Astrocyte (in vitro differentiated cells and primary cell): ENCODE results near the gene NAP1L4. TPM values are rescaled to one million over a fixed set of nuclear protein-coding genes. Genes with fewer than 3 reads are reported as not detected.

Experiments used
- DNase-seq: peaks from one replicate; pipeline ENCODE4 v3.0.0-alpha.2; 2010; ENCODE audit warnings: low read depth
- FAIRE-seq: peaks from 2 replicates; lab custom pipeline; 2011; peaks lifted over from hg19 to GRCh38; lab: Jason Lieb, UNC
- H2AFZ ChIP-seq: 2 replicates; pipeline ENCODE4 v1.6.0; 2012; ENCODE audit warnings: low read depth, low read length, inconsistent platforms
- H3K27ac ChIP-seq: 2 replicates; pipeline ENCODE4 v1.5.1; 2011; ENCODE audit warnings: low read depth, low read length, inconsistent platforms
- H3K27me3 ChIP-seq: 2 replicates; pipeline ENCODE4 v1.6.0; 2011; ENCODE audit warnings: low read length, inconsistent platforms; ENCODE audit not compliant: insufficient read depth
- H3K36me3 ChIP-seq: 2 replicates; pipeline ENCODE4 v1.5.1; 2011; ENCODE audit warnings: low read length, inconsistent platforms; ENCODE audit not compliant: insufficient read depth
- H3K4me1 ChIP-seq: 2 replicates; pipeline ENCODE4 v1.5.1; 2011; ENCODE audit warnings: low read length, inconsistent platforms; ENCODE audit not compliant: insufficient read depth
- H3K4me2 ChIP-seq: 2 replicates; pipeline ENCODE4 v1.6.0; 2012; ENCODE audit warnings: low read length, inconsistent platforms
- H3K4me3 ChIP-seq: 2 replicates; pipeline ENCODE4 v1.5.1; 2011; ENCODE audit warnings: low read depth, mild to moderate bottlenecking, low read length, inconsistent platforms; ENCODE audit not compliant: insufficient read depth
- H3K79me2 ChIP-seq: 2 replicates; pipeline ENCODE4 v1.6.0; 2012; ENCODE audit warnings: mild to moderate bottlenecking, low read length, inconsistent platforms; ENCODE audit not compliant: insufficient read depth
- H3K9ac ChIP-seq: 2 replicates; pipeline ENCODE4 v1.6.0; 2012; ENCODE audit warnings: mild to moderate bottlenecking, low read length, inconsistent platforms
- H3K9me3 ChIP-seq: 2 replicates; pipeline ENCODE4 v1.5.1; 2012; ENCODE audit warnings: low read depth, mild to moderate bottlenecking, low read length, inconsistent platforms; ENCODE audit not compliant: insufficient read depth
- H4K20me1 ChIP-seq: 2 replicates; pipeline ENCODE4 v1.6.0; 2012; ENCODE audit warnings: low read length, inconsistent platforms; ENCODE audit not compliant: insufficient read depth
- H3K27ac Mint-ChIP-seq: one replicate; pipeline ENCODE4 v1.8.0; 2021; ENCODE audit warnings: mild to moderate bottlenecking, mixed read lengths; ENCODE audit not compliant: unreplicated experiment
- H3K27me3 Mint-ChIP-seq: one replicate; pipeline ENCODE4 v1.8.0; 2021; ENCODE audit warnings: low read depth, mixed read lengths; ENCODE audit not compliant: unreplicated experiment
- H3K36me3 Mint-ChIP-seq: one replicate; pipeline ENCODE4 v1.8.0; 2021; ENCODE audit warnings: low read depth, mixed read lengths; ENCODE audit not compliant: unreplicated experiment
- H3K4me1 Mint-ChIP-seq: one replicate; pipeline ENCODE4 v1.8.0; 2021; ENCODE audit warnings: low read depth, mixed read lengths; ENCODE audit not compliant: unreplicated experiment
- H3K4me3 Mint-ChIP-seq: one replicate; pipeline ENCODE4 v1.8.0; 2021; ENCODE audit warnings: mild to moderate bottlenecking, moderate library complexity, mixed read lengths; ENCODE audit not compliant: unreplicated experiment
- H3K9me3 Mint-ChIP-seq: one replicate; pipeline ENCODE4 v1.8.0; 2021; ENCODE audit warnings: mild to moderate bottlenecking, mixed read lengths; ENCODE audit not compliant: unreplicated experiment
- EZH2 ChIP-seq: IDR thresholded peaks from 2 replicates; pipeline ENCODE4 v1.6.1; 2012; ENCODE audit warnings: mild to moderate bottlenecking, low read length, inconsistent platforms; ENCODE audit not compliant: insufficient read depth
- total RNA-seq: library from RNA; stranded (reverse); gene quantifications from 2 replicates; pipeline ENCODE4 v1.2.1, GENCODE V29; 2021
- TF ChIP-seq, protein P1 (sequence below): IDR thresholded peaks from 2 replicates; pipeline ENCODE4 v1.5.1; 2011; ENCODE audit warnings: low read depth, mild to moderate bottlenecking, inconsistent platforms, low read length, moderate library complexity; ENCODE audit not compliant: insufficient read depth

NAP1L4 gene
- total RNA-seq, 1 donor from 2014 or later: 153 TPM

GRCh38 chr11:3001496-3001895 lies 9.4 kb upstream of the NAP1L4 start:
- Histone ChIP-seq H3K4me3 (no peak overlapping the region), H3K4me1 (peaks cover 13% of the 10 kb centered on the region), H4K20me1 (peaks cover 11% of the 10 kb centered on the region), H3K27ac (no peak overlapping the region), H3K27me3 (no peaks in the 10 kb centered on the region), H3K4me2 (no peak overlapping the region), H3K9me3 (no peaks in the 10 kb centered on the region), H2AFZ (no peak overlapping the region), H3K9ac (no peak overlapping the region), H3K36me3 (peaks cover 9% of the 10 kb centered on the region), H3K79me2 (no peaks in the 10 kb centered on the region)
- Mint-ChIP-seq H3K36me3 (peaks cover 39% of the 10 kb centered on the region), H3K9me3 (no peaks in the 10 kb centered on the region), H3K4me3 (no peak overlapping the region), H3K27ac (peak overlapping the region; percentile 75), H3K4me1 (peaks cover 9% of the 10 kb centered on the region), H3K27me3 (no peaks in the 10 kb centered on the region)
- TF ChIP-seq EZH2: no peak
- TF ChIP-seq, protein P1, sequence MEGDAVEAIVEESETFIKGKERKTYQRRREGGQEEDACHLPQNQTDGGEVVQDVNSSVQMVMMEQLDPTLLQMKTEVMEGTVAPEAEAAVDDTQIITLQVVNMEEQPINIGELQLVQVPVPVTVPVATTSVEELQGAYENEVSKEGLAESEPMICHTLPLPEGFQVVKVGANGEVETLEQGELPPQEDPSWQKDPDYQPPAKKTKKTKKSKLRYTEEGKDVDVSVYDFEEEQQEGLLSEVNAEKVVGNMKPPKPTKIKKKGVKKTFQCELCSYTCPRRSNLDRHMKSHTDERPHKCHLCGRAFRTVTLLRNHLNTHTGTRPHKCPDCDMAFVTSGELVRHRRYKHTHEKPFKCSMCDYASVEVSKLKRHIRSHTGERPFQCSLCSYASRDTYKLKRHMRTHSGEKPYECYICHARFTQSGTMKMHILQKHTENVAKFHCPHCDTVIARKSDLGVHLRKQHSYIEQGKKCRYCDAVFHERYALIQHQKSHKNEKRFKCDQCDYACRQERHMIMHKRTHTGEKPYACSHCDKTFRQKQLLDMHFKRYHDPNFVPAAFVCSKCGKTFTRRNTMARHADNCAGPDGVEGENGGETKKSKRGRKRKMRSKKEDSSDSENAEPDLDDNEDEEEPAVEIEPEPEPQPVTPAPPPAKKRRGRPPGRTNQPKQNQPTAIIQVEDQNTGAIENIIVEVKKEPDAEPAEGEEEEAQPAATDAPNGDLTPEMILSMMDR: no peak
- no peak for DNase-seq
- no peak for FAIRE-seq

DNA sequence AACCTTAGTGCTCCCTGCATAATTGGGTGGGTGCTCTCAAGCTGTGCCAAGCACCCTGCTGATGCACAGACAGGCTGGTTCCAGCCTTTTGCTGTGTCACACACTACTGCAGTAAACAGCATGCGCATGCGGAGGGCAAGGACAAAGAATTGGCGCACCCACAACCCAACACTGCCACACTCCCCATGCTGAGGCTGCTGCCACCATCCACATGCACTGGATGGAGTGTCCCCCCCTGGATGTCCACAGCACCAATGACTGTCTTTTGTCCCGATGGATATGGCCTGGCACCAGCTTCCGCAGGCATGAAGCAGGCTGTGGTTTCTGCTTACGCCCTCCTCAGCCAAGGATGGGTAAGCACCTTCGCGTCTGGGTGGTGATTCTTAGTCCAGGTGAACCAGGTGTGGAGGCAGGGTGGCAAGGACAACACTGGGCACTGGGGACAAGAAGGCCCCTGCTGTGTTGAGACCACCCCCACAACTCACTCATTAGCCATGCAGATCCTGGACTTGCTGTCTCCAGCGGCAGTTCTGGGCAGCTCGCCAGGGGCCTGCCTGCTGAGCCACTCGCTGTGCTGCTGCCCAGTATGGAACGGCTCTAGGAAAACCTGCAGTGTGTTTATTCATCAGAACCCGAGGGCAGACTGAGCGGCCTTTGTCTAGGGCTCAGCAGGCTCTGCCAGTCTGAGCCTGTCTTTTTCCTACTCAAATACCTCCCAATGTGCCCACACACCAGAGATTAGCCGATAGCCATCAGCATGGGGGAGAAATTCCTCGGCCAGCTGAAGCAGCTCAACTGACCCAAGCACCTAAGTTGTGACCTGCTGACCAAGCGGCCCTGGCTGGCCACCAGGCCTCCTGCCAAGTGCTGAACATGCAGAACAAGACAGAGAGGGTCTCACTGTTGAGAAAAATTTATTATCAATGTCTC lies 8.2 kb upstream of the NAP1L4 start:
- DNase-seq (peak; percentile 68), FAIRE-seq (no peak)
- no peak overlapping the region for H3K4me3 ChIP-seq
- peak overlapping the region; percentile 55 for H3K4me2 ChIP-seq
- peaks cover 13% of the 10 kb centered on the region for H3K4me1 ChIP-seq
- H2AFZ ChIP-seq: no peak overlapping the region
- Mint-ChIP-seq H3K9me3 (no peaks in the 10 kb centered on the region), H3K4me1 (peaks cover 9% of the 10 kb centered on the region), H3K27me3 (no peaks in the 10 kb centered on the region), H3K36me3 (peaks cover 36% of the 10 kb centered on the region), H3K4me3 (no peak overlapping the region), H3K27ac (no peak overlapping the region)
- no peaks in the 10 kb centered on the region for H3K9me3 ChIP-seq
- peaks cover 9% of the 10 kb centered on the region for H3K36me3 ChIP-seq
- H4K20me1 ChIP-seq: peaks cover 11% of the 10 kb centered on the region
- no peaks in the 10 kb centered on the region for H3K79me2 ChIP-seq
- peak overlapping the region; percentile 11 for H3K9ac ChIP-seq
- peak overlapping the region; percentile 14 for H3K27ac ChIP-seq
- TF ChIP-seq EZH2: no peak
- TF ChIP-seq, protein P1: no peak
- no peaks in the 10 kb centered on the region for H3K27me3 ChIP-seq
